GM03348 (cell line): ENCODE measurements around the gene CLDN19.

Source experiments
- DNase-seq: peaks from one replicate; pipeline ENCODE4 v3.0.0; 2012; ENCODE audit warnings: low spot score

The CLDN19 gene, protein sequence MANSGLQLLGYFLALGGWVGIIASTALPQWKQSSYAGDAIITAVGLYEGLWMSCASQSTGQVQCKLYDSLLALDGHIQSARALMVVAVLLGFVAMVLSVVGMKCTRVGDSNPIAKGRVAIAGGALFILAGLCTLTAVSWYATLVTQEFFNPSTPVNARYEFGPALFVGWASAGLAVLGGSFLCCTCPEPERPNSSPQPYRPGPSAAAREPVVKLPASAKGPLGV

GRCh38 chr1:42739753-42740700, at the start of gene CLDN19:
Gene CLDN19 (minus strand): TSS chr1:42740236. CDS start chr1:42740063, 173 bp downstream.
- DNase-seq: no peak

DNA sequence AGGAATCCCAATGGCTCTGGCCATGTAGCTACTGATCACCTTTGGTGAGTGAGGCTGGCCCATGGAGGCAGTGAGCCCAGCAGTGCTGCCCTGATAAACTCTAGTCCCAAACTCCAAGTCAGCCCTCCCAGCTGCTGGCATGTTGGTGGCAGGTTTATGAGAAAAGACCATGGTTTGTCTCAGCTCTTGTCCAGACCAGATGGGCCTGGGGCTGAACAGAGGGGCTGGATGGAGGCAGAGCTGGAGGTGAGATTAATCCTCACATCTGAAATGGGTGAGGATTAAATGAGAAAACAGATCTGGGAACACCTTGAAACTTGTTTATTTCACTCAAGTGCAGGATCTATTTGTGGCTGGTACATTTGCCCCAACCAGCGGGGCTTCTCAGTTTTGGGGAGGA, 48.0 kb upstream of the CLDN19 start:
- no peak for DNase-seq

- DNase-seq: no peak
These were observed 46.1 kb upstream of the CLDN19 start for GRCh38 chr1:42786097-42786496.

DNA sequence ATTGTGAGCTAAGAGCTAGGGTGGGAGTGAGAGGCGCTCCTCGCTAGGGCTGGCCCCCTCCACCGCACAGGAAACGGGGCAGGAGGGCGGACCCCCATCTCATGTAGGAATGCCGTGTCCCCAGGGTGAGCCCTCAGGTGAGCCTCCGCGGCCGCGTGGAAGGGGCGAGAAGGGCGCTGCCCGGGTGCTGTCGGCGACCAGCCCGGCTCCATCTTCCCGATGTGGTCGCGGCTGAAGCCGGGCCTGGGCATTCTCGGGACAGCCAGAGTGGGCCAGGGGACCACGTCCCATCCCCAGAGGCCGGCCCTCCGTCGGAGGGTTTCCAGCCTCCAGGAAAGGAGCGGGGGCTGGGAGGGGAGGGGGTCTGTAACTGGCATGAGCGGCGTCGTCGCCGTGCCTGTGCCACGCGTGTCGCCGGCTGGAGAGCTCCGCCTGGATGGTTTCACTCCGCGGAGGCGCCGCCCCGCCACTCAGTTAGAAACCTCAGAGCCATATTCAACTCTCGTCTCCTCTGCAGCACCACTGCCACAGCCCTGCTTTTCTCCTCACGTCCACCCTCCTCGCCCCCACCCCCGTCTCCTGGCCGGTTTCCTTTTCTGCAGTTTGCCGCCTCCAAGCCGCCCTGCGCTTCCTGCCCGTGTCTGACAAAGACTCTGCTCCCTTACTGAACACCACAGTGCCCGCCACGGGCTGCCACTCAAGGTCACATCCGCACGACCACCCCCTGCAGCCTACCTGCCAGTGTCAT, 45.1 kb upstream of the CLDN19 start, which contains the start of gene TMEM269:
TSS of gene TMEM269 (plus strand) at position 46 of the 748 bp plus-strand sequence. CDS start 4,903 bp downstream, outside the sequence.
- DNase-seq: peak; percentile 55

DNA sequence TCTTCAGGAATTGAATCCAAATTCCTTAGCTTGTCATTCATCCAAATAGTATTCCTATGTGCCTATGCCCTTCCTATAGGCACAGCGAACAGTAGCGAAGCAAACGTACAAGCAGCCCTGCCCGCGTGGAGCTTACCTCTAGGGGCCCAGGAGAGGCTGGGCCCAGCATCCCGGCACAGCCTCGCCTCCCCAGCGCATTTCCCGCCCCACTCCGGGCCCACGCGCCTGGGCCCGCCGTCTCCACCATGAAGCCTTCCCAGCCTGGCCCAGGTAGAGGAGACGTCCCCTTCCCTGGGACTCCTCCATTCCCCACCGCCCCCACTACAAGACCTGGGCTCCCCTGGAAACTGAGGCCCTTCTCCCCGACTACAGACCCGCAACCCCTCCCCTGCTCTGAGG, 44.5 kb upstream of the CLDN19 start:
- no peak for DNase-seq

DNA sequence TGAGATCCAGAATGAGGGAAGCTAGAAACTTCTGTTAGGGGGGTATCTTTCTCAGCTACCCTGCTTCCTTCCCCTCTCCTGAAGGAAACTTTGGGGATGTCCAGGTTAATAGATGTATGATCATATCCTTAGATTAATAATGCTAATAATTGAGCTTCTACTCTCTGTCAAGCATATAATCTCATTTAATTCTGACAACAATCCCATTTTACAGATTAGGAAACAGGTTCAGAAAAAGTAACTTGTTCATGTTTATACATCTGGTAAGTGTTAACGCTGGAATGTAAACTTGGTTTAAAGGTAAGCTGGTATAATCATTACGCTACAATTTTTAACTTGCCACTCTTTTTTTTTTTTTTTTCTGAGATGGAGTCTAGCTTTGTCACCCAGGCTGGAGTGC, 43.1 kb upstream of the CLDN19 start:
- DNase-seq: no peak

- DNase-seq: no peak
These were observed 40.1 kb upstream of the CLDN19 start for GRCh38 chr1:42780176-42780575.

DNA sequence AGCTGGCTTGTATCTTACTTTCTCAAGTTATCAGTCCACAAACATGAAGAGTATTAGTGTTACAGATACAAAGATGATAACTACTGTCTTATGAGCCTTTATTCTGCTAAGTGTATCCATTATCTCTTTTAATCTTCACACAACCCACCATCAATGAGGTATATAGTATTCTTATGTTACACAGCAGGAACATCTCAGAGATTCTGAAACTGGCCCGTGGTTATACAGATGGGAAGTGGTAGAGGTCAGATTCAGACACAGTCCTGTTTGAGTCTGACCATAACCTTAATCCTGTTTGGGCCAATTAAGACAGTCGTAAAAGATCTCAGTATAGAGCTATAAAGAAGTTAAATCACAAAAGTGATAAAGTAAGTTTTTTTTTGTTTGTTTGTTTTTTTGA, 39.7 kb upstream of the CLDN19 start:
- DNase-seq: no peak

- DNase-seq: peak; percentile 77
These were observed 37.8 kb upstream of the CLDN19 start for GRCh38 chr1:42777852-42778251.

GRCh38 chr1:42776502-42776901, 36.5 kb upstream of the CLDN19 start:
- DNase-seq: no peak

- no peak for DNase-seq
These were observed 35.0 kb upstream of the CLDN19 start for GRCh38 chr1:42774928-42775526.

DNA sequence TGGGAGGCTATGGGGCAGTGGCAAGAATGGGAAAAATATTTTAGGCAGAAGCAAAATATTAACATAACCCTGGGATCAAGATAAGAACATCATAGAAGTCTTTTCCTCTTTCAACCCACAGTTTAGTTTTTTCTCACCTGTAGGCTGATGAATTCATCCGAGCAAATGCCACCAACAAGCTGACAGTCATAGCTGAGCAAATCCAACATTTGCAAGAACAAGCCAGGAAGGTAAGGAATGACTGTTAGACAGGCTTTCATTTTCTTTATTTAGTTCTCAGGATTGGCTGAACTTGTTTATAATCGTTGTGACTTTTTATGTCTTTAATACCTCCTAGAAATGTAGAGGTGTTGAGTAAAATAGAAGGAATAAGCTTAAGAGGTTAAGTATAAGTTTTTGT, 33.4 kb upstream of the CLDN19 start:
- DNase-seq: no peak

DNA sequence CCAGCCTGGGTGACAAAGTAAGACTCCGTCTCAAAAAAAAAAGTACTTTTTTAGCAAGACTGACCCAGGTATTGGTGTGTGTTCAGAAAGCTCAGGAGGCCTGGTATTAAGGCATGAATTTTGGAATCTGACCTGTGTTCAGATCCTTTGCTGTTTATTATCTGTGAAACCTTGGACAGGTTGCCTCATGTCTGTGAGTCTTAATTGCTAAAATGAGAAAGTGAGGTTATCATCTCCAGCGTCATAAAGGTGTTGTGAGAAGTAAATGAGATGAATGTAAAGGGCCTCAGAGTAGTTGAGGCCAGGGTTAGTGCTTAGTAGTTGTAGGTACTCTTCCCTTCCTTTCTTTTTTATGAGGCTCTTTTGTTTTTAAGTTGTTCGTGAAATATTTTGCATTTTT, 29.8 kb upstream of the CLDN19 start:
- DNase-seq: no peak

- DNase-seq: no peak
These were observed 28.1 kb upstream of the CLDN19 start for GRCh38 chr1:42768172-42768571.

DNA sequence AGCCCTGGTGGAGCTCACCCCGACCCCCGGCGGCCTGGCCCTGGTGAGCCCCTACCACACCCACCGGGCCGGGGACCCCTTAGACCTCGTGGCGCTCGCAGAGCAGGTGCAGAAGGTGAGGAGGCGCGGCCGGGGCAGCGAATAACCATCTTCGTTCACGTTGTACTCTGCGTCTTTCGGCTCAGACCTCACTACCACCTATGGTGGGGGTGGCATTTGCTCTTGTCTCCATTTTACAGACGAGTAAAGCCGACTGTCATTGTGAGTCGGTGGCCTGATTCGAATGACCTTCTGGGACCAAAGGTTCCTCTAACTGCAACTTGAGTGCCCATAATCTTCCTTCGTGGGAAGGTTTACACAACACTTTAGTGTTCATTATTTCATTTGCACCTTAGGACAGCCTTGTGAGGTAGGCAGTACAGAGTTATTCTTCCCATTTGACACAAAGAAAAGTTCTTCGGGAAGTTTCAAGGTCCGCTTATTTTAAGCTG, 27.5 kb upstream of the CLDN19 start:
- no peak for DNase-seq

DNA sequence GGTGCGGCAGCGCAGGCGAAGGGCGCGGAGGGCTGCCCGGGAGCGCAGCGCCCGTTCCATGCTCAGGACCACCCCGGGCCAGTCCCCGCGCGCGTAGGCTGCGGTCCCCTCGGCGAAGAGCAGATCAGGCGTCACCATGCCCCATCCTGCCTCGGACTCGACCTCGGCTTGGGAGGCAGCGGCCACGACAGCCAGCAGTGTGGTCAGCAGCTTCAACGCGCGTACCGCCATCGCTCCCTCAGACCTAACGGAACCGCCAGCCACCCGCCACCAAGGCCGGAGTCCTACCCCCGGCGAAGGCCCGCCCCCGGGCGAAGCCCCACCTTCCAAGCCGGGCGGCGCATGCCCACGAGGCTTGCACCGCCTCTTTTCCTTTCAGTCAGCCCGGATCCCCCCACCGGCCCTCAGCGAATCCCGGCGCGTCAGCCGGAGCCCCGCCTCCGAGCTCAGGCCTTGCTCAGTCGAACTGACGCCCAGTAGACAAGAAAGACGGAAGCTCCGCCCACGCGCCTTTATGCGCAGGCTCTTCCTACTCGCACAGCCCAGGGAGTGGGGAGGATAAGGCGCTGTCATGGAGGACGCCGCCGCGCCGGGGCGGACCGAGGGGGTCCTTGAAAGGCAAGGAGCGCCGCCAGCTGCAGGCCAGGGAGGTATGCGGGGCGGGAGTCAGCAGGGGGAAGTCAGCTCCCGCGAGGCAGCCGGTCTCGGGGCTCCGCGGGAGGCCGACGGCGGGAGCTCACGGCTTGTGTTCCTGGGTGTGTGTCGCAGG, 26.9 kb upstream of the CLDN19 start, which contains the start of the genes C1orf50 and P3H1:
TSS of gene C1orf50 (plus strand) at position 509 of the 769 bp plus-strand sequence. CDS start at position 572, 63 bp downstream.
TSS of gene P3H1 (minus strand) at position 288 of the 769 bp plus-strand sequence. CDS start at position 231, 57 bp downstream.
- DNase-seq: peak; percentile 98

DNA sequence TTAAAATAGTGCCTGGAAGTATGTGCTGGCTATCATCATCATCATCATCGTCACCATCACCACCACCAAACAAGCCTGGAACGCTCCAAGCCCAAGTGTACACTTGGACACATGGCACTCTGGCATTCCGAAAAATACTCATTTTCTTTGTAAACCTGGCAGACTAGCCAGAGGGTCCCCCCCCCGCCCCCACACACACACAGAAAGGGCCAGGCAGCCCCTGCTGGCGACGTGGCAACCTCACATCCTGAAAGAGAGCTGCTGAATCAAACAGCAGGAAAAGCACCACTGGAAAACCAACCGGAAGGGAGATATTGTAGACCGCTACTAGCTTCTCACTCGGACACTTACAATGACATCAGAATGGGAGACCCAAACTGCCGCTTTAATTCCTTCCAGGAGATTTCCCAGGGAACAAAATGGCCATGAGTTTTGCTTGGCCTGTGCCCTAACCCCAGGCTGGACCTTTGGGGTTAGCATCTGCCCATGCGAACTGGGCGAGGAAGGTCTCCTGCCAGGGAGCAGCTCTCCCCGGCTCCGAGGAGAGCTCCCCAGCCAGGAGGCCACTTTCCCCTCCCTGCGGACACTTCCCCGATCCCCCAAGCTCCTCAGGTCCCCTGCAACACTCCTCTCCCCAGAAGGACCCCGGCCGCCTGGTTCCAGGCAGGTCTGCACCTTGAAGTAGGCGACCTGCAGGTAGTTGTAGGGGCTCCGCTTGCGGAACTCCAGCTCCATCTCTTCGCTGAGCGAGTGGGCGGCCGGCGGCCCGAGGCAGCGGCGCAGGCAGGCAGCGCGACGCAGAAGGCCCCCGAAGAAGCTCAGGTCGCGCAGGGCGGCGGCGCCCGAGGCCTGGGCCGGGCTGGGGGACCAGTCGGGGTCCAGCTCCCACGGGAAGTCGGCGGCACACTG, 26.1 kb upstream of the CLDN19 start:
- DNase-seq: peak; percentile 79

DNA sequence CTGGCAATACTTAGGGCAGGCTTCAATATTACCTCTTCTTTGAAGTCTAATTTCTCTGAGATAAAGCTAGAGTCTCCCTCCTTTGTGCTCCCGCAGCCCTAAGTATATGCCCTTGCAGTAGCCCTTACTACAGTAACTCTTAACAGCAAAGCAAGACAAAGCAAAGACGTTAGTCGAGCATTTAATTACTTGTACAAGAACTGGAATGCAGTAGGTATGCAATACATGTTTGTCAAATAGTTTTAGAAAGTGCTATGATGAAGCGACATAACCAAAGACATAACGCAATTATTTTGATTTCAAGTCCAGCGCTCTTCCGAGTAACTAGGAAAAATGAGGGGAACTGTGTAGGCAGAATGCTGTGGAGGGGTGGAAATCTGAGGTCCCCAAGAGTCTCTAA, 25.2 kb upstream of the CLDN19 start:
- DNase-seq: no peak

DNA sequence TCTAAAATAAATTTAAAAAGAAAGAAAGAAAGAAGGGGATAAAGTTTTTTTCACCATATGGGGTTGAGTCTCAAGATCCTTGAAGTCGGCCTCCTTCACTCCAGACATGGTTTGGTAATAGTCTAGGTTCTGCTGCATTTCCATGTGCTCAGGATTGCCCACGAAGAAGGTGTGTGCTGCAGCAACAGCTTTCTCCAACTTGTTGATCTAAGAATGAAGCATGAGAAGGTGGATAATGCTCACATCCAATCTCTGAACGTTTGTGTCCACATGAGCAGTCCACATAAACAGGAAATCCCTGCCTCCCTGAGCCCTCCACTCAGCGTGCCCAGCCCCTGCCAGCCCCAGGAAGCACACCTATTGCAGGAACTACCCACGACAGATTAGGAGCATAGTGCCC, 22.2 kb upstream of the CLDN19 start:
- no peak for DNase-seq

DNA sequence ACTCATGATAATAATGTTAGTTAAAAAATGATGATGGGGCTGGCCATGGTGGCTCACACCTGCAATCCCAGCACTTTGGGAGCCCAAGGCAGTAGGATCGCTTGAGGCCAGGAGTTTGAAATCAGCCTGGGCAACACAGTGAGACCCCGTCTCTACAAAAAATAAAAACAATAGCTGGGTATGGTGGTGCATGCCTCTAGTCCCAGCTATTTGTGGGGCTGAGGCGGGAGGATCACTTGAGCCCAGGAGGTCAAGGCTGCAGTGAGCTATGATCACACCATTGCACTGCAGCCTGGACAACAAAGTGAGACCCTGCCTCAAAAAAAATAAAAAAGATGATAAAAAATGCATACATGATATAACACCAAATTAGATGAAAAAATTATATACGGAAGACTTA, 21.5 kb upstream of the CLDN19 start:
- no peak for DNase-seq
